Iris pigment epithelial cell (primary cell): Measurements from ENCODE around the gene ST6GALNAC1.
A peak's percentile ranks its signal among the peaks of the same experiment; 100 is the strongest.

Experiments used
- DNase-seq: peaks from one replicate; pipeline ENCODE4 v3.0.0-alpha.2; 2011; ENCODE audit warnings: low read depth

ST6GALNAC1 gene, protein sequence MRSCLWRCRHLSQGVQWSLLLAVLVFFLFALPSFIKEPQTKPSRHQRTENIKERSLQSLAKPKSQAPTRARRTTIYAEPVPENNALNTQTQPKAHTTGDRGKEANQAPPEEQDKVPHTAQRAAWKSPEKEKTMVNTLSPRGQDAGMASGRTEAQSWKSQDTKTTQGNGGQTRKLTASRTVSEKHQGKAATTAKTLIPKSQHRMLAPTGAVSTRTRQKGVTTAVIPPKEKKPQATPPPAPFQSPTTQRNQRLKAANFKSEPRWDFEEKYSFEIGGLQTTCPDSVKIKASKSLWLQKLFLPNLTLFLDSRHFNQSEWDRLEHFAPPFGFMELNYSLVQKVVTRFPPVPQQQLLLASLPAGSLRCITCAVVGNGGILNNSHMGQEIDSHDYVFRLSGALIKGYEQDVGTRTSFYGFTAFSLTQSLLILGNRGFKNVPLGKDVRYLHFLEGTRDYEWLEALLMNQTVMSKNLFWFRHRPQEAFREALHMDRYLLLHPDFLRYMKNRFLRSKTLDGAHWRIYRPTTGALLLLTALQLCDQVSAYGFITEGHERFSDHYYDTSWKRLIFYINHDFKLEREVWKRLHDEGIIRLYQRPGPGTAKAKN

DNA sequence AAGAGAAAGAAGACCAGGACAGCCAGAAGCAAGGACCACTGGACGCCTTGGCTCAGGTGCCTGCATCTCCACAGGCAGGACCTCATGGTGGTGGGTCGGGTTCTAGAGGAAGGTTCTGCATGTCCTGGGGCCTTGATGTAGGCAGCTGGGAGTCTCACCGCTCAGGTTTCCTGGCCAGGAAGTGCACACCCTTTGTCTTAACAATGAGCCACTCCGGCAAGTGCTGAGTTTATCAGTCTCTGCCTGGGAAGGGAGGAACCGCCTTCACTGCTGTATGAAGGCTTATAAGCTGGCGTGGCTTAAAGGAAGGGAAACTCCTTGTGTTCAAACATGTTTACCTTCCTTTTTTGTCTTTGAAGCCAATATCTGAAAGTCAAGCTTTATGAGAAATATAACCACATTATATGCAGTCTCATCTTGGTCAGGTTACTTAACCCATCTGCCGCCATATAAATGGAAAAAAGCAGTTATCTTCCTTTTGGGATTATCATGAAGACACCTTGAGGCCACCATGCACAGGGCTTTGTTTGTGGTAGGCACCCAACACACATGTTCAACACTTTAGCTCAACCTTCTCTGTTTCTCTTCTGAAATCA lies at the start of gene ST6GALNAC1:
TSS of gene ST6GALNAC1 (minus strand) at position 205 of the 596 bp plus-strand sequence. CDS start at position 86, 119 bp downstream.
- no peak for DNase-seq

DNA sequence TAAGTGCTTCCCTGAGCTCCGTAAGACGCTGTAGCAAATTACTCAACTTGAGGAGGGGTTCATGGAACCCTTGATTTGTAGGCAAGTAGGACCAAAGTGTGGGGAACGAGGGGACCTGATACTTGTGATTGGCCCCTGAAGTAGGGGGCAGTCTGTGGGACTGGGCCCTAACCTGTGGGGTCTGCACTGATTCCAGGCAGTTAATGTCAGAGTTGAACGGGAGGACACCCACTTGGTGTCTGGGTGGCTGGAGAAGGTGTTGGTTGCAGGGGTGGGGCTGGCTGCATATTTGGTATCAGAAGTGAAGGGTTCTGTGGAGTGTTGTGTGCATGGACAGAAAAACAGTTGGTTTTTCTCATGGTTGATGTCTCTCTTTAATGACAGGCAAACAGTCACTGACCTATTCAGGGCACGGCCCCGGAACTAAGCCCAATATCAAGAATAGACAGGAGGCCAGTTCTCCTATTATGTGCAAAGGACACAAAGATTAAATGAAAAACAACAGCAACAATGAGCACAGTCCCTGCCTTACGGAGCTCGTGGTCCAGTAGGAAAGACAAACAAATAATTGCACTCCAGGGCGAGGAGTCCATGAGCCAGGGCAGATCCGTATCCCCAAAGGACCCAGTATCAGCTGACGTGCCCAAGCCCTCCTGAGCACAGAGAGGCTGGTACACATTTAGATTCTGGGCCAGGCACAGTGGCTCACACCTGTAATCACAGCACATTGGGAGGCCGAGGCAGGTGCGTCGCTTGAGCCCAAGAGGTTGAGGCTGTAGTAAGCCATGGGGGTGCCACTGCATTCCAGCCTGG lies 48.0 kb upstream of the ST6GALNAC1 start:
- no peak for DNase-seq

DNA sequence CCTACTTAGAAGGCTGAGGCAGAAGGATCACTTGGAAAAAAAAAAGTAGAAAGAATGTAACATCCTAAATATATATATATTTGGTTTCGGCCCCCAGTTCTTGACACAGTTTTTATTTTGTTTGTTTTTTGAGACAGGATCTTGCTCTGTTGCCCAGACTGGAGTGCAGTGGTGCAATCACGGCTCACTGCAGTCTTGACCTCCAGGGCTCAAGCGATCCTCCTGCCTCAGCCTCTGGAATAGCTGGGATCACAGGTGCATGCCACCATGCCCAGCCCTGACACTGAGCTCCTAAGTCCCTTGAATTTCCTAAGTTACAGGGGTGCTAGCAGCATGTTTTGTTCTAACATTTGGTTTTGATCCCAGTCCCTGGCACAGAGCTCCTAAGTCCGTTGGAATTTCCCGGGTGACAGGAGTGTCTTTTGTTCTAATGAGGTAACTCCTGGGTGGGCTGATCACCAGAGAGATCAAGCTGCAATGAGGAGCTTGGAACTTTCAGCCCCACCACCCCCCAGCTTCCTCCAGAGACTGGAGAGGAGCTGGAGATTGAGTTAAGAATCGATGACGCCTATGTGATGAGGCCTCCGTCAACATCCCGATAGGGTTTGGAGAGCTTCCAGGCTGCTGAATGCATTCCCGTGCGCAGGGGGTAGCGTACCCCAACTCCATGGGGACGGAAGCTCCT lies 47.2 kb upstream of the ST6GALNAC1 start:
- DNase-seq = no peak

DNA sequence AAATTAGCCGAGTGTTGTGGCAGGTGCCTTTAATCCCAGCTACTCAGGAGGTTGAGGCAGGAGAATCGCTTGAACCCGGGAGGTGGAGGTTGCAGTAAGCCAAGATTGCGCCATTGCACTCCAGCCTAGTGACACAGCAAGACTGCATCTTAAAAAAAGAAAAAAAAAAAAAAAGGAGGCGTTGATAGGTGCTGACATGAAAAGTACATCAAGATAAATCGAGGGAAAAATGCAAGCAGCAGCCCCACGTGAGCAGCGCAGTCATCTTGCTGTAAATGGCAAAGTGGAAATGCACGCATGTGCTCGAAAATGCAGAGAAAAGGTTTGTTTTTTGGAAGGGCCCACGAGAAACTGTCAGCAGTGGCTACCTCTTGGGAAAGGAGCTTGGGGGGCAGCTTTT lies 46.3 kb upstream of the ST6GALNAC1 start:
- peak; percentile 27 for DNase-seq

DNA sequence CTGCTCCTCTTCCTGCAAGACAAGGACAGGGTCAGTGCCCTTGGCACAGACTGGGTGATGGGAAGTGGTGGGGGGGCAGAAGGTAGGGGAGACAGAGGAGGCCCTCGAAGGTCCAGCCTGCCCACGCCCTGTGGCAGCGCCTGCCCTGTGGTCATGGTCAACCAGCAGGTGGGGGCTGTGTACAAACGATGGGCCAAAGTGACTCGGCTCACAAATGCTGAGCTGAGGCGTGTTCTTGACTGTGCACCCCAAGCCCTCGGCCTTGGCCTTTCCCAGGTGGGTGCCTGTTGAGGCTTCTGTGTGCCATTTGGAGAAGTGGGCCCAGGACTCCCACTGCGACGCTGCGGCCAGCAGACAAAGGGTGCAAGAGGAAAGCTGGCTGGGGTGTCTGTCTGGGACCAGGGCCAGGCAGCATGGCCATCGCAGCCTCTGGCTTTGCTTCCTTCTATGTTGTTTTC lies 44.6 kb upstream of the ST6GALNAC1 start:
- DNase-seq = no peak

DNA sequence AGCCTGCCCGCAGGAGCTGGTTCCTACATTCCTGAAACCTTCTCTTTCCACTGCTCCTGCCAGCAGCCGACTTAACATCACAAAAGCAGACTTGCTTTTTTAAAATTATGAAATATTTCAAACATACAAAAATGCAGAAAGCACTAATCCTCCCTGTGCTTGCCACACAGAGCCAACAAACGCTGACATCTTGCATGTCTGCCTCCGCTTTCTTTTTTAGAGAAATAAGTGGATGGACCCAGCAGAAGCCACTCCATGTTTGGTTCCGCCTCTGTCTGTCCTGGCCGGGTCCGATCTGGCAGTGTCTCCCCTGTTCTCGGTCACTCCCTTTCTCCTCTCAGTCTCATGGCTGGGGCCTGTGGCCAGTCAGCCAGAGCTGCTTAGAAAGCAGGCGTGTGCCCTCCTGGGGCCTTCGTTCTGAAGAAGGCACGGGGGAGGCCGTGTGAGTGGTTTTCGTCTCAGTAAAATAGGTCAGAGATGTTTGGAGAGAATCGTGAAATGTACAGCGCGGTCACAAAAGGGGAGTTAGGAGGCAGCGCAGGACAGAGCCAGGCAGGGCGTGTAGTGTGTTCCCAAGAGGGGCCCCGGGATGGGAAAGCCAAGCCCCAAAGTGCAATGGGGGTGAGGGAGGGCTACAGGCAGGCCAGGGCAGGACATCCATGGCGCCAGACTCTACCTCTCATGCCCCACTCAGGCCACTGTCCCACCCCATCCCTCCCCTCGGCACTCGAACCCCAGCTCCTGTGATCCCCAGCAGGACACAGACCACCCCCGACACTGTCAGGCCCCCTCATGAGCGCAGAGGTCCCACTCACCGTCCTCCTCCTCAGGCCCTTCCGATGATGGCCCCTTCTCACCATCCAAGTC lies 44.0 kb upstream of the ST6GALNAC1 start:
- DNase-seq = peak; percentile 49

DNA sequence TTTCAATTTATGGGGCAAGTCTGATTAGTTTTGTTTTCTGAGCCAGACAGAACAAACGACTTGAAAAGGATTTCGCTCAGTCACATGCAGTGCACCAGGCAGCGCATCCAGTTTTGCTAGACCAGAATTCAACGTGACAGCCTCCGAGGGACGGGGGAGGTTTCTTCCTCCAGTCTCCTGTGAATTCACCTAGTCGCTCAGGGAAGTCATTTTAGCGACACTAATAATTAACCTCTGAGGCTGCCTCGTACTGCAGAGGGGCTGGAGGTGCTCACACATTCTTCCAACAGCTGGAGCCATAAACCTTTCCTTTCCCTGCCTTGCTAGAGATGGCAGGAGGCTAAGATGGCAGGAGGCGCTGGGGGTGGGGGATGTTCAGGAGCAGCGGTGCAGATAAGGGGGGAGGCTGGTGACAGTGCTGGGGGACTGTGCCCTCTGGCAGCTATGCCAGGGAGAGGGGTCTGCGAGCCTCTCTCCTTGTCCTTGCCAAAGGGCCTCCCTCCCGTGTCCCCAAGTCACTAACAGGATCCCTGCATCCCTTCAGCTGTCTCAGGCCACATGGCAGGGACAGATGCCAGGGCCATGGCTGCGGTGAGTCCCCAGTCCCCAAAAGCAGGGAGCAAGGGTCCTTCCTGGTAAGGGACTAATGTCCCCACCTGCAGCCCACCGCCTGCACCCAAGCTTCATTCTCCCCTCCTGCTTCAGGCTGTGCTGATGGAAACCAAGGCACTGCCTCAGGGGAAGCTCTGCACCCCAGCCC lies 43.2 kb upstream of the ST6GALNAC1 start:
- DNase-seq = no peak

DNA sequence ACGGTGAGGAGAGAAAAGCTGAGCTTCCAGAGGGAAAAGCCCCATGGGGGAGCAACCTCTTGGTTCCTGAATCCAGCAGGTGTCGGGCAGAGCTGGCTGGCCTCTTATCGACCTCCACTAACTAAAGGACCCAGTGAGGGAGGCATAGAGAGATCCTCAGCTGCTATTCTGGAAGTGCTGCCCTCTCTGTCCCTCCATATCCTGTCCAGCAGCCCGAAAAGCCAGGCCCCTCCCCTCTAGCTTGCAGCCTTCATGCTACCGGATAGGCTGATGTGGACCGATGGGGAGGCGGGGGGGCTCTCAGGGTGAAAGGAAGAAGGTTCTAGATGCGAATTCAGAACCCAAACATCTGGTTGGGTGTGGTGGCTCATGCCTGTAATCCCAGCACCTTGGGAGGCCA lies 42.3 kb upstream of the ST6GALNAC1 start:
- DNase-seq = no peak

DNA sequence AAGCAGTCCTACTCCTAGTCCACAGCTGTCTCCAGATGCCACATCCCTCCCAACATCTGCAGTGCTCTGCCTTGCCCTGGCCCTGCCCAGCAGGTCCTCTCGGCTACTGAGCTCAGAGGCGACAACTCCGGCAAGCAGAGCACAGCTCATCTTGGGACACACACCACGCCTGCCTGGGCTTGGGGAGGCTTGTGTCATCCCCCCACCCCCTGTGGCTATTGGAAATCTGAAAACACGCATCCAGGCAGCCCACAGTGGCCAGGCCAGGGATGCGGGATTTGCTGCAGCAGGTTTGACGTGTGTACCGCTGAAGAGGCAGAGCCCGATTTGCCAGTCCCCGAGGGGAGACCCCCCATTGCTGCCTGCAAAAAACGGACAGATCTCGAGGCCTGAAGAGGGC lies 41.8 kb upstream of the ST6GALNAC1 start:
- no peak for DNase-seq

DNA sequence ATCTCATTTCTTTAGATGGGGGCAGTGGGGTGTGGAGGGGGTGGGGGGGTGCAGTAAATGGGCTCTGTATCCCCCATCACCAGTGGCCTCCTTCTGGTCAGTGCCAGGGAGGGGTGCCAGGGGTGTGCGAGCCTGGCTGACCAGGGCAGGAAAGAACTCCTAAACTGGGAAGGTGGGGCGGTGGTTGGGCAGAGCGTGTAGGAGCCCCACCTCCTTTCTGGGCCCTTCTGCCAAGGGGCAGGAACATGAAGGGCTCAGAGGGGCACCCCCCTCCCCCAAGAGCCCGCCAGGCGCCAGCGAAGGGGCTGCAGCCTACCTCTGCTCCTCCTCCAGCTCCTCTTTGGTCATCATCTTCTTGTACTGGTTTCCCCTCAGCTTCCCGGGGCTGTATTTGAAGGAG lies 41.2 kb upstream of the ST6GALNAC1 start:
- DNase-seq = no peak

DNA sequence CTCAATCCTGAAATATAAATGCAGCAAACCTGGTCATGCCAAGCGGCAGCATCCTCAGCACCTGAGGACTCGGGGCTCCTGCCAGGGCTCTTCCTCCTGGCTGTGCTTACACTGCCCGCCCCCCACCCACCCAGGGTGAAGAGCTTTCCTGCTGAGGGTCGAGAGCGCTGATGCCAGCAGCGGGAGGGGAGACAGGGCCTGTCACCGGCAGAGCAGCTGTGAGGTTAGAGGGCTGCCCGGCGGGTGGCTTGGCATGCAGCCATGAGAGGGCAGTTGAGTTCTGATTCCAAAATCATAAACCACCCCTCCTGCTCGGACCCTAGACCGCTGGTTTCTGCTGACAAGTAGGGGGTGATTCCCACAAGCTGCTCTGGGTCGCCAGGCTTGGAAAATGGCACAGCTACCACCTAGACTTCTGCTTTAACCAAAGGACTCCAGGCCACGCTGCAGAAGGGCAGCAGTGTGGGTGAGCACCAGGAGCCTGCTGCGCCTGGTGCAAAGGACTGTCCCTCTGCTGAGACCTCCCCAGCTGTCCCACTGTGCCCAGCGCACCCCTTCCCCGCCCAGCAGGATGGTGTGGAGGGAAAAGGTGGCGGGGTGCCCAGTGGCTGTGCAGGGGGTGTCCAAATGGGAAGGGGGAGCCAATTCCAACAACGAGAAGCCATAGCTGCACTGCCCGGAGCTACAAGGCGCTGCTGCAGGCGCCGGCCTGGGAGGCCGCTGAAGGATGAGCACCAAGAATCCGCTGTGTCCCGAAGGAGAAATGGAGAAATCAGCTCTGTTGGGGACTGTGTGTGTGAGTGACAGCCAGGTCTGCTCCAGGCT lies 40.6 kb upstream of the ST6GALNAC1 start:
- no peak for DNase-seq

DNA sequence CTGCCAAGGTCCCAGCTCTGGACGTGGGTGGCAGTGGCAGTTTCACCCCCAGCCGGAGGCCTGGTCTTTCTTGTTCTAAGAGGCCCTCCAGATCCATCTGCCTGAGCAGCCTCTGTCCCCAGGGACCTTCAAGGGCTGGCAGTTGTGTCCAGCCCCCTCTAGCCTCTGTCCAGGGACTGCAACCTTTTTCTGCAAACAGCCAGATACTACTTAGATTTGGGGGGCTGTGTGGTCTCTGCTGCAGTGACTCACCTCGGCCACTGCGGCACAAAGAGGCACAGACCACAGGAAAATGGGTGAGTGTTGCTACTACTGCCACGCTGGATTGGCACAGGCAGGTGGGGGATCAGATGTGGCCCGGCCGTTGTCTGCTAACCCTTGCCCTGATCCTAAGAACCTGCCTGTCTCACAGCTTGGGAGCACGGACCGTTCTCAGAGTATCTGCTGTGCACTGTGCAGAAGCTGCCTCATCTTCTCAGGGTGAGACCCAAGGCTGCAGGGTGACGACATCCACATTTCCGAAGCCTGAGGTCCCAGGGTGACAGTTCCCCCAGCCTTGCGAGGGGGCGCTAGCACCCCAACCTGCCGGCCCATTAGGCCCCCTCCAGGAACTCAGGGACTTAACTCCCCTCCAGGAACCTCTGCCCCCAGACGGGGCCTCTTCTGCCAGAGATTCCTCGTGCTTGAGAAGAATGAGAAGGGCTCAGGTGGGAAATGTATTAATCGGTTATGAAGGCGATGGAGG lies 39.6 kb upstream of the ST6GALNAC1 start:
- no peak for DNase-seq

DNA sequence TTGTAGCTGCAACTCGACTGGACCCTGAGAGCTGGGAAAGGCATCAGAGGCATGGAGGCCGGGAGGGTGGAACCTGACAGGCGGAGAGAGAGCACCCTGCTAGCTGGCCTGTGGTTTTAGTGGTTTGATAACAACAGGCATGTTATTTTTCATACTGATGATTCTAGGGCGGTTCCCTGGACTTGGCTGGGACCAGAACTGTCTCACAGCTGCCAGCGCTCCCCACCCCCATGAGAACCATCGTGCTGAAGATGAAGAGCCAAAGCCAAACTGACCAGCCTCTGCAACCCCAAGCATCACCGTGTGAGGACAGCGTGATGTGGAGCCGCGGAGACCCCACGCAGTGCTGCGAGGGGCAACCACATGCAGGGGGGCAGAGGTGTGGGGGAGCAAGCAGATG lies 38.7 kb upstream of the ST6GALNAC1 start:
- peak; percentile 75 for DNase-seq

DNA sequence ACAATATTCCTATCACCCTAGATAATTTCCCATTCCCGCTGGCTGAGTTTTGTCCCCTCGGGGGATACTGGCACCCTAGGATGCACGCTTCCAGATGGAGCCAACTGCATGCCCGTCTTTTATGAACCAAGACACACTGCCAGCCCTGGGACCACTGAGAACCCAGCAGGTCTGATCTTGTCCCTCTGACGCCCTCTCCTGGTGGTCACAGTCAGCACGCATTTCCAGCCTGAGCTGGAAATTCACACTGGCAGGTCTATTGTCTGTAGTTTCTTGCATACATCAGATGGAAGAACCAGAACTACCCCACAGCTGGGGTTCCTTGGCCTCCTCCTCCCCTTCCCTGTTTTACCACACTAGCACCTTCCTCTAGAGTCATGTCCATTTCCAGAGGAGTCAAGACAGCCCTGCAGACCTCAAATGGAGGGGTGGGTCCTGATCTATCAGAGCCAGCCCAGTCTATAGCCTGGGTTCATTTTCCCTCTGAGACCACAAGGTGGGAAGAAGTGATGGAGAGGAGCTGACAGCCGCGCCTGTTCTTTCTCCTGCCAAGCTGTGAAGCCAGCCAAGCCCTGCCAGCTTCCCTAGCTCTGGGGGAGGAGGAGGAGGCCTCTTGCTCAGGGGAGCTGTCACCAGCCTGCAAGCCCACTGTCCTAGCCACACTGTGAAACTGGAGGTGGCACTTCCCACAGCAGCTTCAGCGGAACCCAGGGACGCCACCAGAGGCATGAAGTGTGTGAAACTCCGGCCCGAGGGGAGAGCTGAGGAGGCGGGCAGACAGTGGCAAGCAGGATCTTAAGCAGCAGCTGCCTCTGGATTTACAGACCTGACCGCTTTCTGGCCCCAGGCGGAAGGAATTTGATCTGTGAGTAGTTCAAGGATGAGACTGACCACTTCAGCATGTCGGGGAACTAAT lies 37.9 kb upstream of the ST6GALNAC1 start:
- peak; percentile 68 for DNase-seq

DNA sequence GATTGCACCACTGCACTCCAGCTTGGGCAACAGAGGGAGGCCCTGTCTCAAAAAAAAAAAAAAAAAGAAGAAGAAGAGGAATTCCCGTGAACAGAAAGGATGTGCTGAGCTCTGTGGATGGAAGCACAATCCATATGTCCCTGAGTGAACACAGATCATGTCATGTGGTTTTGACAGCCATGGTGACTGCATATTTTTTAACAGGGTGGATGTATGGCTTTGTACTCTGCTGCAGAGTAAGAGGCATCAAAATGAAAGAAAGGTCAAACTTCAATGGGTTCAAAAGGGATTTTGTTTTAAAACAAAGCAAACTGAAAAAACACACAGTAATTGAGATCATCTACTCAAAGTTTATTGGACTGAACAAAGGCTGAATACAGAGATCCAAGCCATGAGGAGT lies 35.7 kb upstream of the ST6GALNAC1 start:
- DNase-seq = no peak

DNA sequence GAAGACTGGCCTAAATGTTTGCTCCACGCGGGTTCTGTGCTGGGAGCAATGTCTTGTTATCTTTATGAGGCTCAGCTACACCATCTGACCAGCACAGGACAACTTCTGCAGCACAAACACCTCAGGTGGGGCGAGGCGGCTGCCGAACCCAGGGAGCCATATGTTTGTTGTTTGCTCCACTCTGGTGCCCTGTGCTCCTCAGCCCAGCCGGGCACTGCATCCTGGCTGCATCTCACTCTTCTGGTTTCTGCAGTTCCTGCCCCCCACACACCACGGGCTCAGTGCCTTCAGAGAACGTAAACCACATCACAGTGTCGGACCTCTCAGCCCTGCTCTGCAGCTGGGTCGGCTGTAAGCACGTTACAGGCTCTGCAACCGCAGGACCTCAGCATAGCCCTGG lies 34.8 kb upstream of the ST6GALNAC1 start:
- no peak for DNase-seq

DNA sequence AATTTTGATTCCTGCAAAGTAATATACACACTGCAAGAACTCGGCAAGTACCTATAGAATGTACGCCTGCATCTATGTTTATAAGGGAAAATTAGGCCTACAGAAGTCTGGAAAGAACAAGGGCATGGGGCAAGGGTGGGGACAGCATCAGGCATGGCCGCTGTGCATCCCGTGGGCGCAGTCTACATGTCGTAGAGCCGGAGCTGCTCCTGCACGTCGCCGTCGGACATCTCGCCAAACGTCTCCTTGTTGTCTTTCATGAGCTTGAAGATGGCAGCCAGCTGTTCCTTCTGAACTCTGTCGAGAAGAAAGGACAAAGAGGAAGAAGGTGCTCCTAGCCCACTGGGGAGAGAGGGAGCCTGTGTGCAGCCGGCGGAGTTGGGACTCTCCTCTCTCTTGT lies 33.8 kb upstream of the ST6GALNAC1 start:
- no peak for DNase-seq
